GM21619 (cell line): ENCODE measurements around the gene DCUN1D2.
"Not testable (repeated sequence)": the region's sequence is repeated elsewhere in the genome, so short reads cannot be mapped to it uniquely, and the experiment has no call there.

Experiments
- ATAC-seq: cut with Tn5 transposase; IDR thresholded peaks from one replicate; pipeline ENCODE4 v1.9.1; 2021; ENCODE audit not compliant: unreplicated experiment

Gene DCUN1D2

DNA sequence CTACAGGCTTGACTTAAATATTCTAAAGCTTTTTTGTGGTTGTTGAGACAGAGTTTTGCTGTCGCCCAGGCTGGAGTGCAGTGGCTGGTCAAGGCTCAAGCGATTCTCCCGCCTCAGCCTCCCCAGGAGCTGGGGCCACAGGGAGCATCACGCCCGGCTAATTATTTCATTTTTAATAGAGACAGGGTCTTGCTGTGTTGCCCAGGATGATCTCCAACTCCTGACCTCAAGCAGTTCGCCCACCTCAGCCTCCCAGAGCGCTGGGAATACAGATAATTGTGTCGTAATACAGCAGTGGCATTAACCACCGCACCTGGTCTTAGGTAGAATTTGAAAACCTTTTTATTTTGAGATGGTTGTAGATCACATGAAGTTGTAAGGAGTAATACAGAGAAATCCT lies 1.5 kb upstream of the DCUN1D2 start:
- ATAC-seq: no peak

DNA sequence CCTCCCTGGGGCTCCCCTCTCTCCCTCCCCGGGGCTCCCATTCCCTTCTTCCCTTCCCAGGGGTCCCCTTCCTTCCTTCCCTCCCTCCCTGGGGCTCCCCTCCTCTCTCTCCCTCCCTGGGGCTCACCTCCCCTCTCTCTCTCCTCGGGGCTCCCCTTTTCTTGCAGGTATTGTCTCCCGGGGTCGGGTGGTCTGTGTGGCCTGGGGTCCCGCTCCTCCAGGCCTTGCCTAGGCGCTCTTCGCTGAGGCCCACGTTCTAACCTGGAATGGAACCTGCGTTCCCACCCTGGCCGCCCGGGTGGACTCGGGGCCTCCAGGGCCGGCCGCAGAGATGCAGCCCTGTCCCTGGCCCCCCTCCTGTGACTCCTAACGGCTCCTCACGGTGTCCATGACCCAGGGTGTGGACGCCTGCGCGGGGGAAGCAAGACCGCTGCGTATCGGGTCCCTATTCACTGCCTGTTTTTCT lies 940 bp upstream of the DCUN1D2 start:
- no peak for ATAC-seq

DNA sequence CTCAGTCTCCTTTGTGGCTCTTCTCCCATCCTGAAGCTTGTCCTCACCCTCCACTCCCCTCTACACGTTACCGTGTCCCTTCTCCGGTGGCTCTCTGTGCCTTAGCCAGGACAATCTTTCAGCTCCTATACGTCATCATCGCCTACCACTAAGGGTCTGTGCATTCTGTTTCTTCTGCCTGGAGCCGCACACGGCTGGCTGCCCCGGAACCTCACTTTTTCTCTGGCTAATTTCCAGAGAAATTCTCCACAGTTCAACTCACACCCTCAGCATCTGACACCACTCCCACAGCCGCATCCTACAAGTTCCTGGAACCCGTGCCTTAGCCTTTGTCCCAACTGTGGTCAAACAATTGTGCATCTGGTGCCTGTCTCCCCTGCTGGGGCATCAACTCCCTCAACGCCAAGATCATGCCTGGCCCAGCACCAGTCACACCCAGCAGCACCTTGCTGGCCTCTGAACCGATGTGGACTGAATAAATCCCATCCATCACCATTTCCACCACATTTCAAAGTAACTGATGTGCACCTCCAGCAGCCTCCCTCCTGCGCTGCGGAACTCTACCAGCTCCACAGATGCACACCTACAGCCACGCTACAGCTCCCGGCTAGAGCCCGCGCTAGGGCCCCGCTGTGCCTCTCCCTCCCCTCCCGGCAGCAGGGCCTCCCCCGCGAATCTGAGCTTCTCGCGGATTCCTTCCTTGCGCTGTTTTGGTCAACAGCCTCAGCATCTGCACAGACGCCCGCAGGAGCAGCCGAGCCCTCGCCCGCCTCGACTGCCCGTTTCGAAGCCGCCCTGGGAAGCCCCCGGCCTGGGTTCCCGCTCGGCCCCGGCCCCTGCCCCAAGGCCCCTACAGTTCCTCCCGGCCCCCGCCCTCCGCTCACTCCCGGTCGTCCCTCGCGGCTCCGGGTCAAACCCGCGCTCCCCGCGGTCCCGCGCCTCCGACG lies 689 bp downstream of the DCUN1D2 start:
- peak; percentile 19 for ATAC-seq

DNA sequence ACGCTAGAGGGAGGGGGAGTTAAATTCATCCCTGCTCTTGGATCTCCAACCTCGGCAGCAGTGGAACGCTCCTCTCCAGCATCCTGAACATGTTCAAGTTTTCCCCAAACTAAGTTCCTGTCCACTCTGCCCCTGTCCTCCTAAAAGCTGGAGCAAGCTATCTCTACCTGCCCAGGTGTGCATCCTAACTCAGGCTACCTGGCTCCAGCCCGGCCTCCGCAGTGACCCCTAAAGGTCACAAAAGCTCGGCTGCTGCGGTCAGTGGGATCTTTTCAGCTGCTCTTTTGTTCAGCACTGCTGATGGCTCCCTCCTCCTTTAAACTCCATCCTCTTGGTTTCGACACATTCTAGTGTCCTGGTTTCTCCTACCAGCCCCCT lies 1.4 kb downstream of the DCUN1D2 start:
- ATAC-seq: no peak

DNA sequence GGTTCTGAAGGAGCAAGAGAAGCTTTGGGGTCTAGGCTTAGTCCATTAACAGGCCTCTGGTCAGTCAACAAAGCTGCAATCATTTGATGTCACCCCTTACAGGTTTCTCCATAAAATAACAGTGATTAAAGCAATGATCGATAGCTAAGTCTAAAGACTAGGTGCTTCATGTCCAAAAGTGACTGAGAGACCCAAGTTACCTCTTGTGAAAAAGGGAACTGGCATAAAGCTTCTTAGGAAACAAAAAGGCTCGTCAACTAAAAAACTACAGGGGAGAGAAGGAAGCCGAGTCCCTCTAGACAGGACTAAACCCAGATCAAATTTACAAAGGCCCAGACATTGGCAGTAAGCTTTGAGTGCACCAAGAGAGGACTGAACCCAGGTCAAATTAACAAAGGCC lies 2.2 kb downstream of the DCUN1D2 start:
- ATAC-seq: no peak

DNA sequence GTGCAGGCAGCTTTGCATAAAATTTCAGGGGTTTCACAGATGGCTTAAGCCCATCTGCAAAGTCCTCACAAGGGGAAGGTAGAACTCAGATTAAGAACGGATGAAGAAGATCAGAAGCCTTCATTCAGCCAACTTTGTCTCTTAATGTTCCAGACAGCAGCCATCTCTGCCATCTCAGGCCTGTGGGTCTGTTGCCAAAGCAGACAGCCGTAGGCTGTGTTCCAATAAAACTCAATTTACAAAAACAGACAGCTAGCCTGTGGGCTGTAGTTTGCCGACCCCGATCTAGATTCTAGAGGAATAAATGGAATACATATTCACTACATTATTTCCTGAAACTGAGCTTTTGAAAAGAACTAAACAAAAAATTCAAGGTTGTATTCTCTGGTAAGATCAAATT lies 3.8 kb downstream of the DCUN1D2 start:
- no peak for ATAC-seq

DNA sequence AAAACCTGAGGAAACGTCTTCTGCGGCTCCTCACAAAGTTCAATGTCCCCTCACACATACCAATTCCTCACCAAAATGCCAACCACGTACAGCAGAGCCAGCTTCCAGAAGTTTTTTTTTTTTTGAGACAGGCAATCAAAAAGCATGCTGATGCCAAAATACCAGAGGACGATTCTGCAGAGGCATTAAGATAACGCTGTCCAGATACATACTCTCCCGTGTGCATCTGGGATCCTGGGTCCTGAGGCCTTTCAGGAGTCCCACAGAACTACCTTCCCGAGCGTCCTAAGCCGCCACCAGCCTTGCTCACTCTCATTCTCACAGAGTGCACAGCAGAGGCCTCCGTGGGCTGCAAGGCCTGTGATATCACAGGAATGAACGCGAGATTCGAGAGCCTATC lies 5.0 kb downstream of the DCUN1D2 start:
- no peak for ATAC-seq

DNA sequence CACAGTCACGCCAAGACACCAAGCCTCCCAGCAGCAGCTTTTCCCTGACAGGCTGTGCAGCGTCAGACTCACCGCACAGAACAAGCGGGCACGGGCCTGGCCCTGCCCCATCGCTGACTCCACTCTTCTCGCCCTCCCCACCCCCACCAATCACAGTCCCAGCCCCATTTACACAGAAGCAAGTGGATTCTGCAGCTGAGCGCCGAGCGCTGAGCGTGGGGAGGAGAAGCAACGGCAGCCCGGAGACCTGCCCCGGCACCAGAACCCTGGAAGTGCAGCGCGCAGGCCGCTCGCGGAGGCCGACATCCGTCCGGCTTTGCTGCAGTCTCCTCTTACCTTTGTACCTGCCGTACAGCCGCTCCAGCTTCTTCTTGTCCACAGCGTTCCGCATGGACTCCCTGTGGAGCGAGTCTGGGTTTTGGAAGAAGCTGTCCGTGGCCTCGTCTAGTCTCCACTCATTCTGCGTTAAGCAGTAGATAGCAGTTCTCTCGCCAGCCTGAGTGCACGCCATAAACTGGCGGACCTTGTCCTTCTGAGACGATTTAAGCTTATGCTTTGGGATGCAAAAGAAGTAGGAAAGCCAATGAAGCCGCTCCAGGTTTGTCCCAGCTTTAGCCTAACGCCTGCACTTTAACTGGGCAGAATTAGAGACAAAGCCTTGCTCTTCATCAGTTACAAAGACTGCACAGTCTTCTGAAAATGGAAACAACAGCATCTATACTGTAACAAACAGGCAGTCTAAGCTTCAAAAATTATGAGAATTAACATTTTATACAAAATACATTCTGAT lies 6.8 kb downstream of the DCUN1D2 start:
- ATAC-seq: no peak

DNA sequence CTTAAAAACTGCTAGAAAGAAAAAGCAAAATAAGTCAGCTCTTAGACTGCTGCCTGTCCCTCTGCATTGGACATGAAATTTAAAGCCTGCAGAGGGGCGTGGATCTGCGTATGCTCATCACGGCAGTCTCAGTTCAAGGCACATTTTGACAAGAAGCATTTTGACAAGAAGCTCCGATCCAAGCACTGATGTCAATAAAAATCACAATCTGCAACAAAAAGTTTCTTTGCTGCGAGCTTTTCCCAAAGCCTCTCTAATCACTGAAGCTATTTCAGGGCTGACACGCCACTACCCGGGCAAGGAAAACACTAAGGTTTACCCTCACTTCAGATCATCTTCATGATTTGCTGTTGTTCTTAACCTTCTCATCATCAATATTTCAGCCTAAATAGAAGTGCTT lies 7.4 kb downstream of the DCUN1D2 start:
- no peak for ATAC-seq

DNA sequence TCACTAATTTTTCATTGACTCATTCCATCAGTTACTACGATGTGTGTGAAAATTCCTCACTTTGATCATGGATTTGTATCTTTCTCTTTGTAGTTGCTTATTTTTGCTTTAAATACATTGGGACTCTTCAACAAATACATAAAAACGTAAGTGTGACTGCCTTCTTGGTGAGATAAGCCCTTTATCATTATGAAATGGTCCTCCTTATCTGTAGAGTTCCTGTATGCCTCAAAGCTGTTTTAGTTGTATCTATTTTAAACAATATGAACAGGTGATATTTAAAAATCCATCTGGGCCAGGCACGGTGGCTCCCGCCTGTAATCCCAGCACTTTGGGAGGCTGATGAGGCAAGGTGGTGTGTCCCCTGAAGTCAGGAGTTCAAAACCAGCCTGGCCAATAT lies 11.3 kb downstream of the DCUN1D2 start:
- no peak for ATAC-seq

DNA sequence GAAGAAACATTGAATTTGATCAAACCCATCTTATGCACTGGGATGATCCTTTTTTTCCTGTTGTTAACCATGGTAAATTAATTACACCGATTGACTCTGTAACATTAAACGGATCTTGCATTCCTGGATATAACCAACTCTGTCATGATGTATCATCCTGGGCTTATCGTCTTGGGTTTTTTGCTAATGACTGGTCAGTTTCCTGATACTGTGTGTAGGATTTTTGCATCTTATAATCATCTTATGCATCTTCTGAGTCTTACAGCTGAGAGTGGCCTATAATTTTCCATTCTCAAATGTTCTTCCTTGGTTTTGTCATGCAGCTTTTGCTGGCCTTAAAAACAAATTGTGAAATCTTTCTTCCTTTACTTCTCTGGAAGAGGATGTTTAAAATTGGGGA lies 12.8 kb downstream of the DCUN1D2 start:
- no peak for ATAC-seq

DNA sequence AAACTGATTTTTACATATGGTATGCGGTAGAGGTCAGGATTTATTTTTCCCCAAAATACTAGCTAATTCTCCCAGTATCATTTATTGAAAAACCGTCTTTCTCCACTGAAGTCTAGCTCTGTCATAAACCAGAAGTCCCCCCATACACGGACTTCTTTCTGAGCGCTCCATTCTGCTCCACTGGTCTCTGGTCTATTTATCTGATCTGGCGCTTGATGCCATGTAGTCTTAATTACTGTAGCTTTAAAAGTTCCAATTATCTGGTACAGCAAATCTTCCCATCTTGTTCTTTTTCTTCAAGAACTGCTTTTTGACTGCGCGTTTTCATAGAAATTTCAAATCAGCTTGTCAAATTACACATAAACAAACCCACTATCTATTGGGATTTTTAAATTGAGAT lies 13.7 kb downstream of the DCUN1D2 start:
- no peak for ATAC-seq

DNA sequence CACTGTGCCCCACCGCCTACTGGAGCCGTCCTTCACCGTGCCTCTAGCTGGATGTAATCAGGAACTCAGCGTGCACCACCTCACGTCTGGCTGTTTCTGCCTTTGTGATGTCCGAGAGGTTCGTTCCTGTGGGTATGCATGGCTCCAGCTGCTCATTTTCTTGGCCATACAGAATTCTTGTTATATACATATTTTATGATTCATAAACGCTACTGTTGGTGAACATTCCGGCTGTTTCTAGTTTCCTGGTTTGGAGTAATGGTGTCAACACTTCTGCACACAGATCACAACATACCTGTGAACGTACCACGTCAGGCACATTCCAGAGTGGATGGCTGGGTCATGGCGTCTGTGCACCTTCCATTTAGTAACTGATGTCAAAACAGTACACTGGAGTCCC lies 14.6 kb downstream of the DCUN1D2 start:
- ATAC-seq: no peak

DNA sequence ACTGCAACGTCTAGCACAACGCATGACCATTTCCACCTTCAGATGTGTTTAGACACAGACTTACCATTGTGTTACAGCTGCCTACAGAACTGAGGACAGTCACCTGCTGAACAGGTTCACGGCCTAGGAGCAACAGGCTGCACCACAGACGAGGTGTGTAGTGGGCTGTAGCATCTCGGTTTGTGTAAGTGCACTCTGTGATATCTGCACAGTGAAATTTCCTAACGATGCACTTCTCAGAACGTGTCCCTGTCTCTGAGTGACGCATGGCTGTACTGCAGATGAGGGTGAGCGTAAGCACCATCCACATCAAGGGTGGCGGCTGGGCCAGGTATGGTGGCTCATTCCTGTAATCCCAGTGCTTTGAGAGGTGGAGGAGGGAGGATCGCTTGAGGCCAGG lies 15.2 kb downstream of the DCUN1D2 start:
- ATAC-seq: no peak

DNA sequence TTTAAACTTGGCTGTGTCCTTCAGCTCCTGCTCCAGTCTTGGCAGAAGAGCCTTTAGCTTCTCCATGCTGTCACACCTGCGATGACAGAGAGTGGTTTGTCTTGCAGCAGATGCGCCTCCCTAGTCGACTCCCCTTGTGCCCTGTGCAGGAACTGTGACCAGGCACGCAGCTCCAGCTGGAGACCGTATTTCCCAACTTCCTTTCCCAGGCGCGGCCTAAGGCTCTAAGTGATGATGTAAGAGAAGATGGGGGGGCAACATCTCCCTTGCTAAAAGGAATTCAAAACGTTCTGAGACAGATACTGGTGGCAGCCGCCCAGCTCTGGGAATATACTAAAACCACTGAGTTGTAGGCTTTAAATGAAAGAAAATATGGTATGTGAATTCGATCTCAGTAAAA lies 16.3 kb downstream of the DCUN1D2 start:
- ATAC-seq: no peak

DNA sequence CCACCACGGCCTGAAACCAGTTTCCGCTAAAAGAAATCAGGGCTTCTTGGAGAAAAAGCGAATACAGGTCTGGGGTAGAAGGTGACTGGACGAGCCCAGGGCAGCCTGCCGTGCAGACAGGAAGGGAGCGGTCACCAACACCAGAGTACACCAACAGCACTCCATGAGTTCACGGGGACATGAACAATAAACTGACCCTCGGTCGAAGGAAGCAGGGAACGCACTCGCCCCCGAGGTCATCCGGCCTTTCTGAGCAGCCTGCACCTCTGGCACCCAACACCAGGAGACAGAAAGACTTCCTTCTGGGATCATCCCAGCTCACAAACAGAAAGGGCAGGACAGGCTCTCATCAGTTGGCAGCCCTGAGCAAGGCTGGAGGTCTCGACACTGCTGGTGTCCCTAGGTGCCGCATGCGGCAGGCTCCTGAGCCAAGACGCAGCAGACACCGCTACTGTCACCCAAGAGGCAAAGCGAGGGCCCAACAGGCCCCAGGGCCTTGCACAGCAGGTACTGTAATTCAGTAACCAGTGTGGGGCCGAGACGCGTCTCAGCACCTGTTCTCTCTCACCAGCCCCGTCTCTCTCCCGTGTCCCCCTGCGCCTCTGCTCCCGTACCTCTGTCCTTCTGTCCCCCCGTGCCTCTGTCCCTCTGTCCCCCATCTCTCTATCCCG lies 18.0 kb downstream of the DCUN1D2 start:
- no peak for ATAC-seq

DNA sequence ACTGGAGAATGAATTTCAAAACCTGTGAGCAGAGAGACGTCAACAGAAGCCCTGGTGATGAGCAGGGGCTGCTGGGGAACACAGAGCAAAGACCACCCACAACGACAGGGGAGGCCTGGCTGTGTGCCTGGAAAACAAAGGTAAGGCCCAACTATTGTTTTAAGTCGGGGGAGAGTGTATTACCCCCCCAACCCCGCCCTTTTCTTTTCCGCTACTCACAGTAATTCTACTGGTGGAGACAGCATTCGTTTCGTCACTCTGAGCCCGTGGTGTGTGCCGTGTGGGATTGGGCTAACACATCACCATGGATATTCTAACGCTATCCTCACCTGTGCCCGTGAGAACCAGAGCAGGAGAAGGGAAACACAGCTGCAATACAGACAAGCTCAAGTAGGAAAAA lies 18.7 kb downstream of the DCUN1D2 start:
- ATAC-seq: no peak

DNA sequence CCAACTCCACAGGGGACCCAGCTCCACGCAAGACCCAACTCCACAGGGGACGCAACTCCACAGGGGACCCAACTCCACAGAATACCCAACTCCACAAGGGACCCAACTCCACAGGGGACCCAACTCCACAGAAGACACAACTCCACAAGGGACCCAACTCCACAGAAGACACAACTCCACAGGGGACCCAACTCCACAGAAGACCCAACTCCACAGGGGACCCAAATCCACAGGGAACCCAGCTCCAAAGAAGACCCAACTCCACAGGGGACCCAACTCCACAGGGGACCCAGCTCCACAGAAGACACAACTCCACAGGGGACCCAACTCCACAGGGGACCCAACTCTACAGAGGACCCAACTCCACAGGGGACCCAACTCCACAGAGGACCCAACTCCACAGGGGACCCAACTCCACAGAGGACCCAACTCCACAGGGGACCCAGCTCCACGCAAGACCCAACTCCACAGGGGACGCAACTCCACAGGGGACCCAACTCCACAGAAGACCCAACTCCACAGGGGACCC lies 19.8 kb downstream of the DCUN1D2 start:
- ATAC-seq: not testable (repeated sequence)

DNA sequence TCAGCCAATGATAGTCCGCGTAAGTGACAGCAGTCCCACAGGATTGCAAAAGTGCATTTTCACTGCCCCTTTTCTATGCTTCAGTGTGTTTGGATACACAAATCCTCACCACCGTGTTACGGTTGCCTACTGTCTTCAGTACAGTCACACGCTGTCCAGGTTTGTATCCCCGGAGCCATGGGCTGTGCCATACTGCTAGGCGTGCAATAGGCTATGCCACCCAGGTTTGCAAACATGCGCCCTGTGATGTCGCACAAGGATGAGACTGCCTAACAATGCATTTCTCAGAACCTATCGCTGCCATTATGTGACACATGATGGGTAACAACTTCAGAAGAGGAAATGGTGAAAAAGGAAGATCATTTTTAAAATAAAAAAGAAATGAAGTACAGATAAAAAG lies 20.4 kb downstream of the DCUN1D2 start:
- no peak for ATAC-seq

DNA sequence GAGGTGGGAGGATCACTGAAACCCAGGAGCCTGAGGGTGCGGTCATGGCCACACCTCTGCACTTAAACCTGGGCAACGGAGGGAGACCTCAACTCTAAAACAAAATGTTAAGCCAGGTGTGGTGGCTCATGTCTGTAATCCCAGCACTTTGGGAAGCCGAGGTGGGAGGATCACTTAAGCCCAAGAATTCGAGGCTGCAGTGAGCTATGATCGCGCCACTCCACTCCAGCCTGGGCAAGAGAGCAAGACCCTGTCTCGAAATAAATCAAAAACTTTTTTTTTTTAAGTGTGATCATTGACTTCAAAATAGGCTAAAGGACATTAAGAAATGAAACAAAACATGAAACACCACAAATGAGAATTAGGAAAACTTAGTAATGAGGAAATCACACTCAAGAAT lies 20.9 kb downstream of the DCUN1D2 start:
- no peak for ATAC-seq

DNA sequence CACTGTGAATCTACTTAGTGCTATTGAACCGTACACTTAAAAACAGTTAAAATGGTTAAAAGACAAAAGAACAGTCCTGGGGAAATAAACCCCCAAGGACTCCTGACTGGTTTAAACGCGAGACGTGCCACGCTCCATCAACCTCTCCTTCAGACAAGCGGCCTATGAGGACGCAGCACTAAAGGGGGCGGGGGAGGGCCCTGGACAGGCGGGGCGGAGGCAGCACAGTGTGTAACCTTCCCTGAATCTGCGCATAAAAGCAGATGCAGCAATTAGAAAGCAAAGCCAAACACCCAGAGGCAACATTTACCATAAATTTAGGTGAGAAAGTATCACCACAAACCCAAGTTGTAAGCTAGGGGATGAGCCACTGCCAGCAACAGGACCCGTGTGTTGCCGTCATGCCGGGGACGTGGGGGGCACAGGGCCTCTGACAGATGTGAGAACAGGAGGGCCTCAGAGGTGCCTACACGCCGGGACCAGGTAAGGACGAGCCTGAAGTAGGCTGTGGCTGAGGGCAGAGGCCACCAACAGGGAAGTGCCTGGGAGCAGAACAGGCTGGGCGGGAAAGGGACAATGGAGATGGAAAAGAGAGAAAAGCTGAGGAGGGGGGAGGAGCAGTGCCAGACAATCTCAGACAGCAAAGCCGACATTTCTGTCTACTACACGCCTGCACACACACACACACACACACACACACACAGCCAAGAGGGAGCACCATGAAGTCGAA lies 21.9 kb downstream of the DCUN1D2 start:
- no peak for ATAC-seq
